Measurements from ENCODE around the gene KCNK15.

Gene KCNK15

GRCh38 chr20:44792796-44793195 lies 47.1 kb downstream of the KCNK15 start:
- no peak for DNase-seq

GRCh38 chr20:44795836-44796235 lies 50.2 kb downstream of the KCNK15 start:
- DNase-seq = no peak

- DNase-seq = no peak
These were observed 50.6 kb downstream of the KCNK15 start for GRCh38 chr20:44796311-44796710.

GRCh38 chr20:44796758-44797457 lies 51.2 kb downstream of the KCNK15 start:
- no peak for DNase-seq

- DNase-seq = no peak
These were observed 54.0 kb downstream of the KCNK15 start for GRCh38 chr20:44799691-44800090.

- DNase-seq = no peak
These were observed 54.9 kb downstream of the KCNK15 start for GRCh38 chr20:44800391-44801046.

Measured in activated CD4-positive, alpha-beta T cell treated with anti-CD3 and anti-CD28 coated beads, Interleukin-2, Interleukin-6, amounts not matched to agents 100 ng/mL and 50 ng/mL, durations not matched to agents 16 hours and 8 hours (primary cell).